HAP-1 (cell line): ENCODE results near the gene FUT8.

Experiments
- DNase-seq, 2 experiments: peaks; one replicate each; pipeline ENCODE4 v3.0.0-alpha.2; 2016 to 2020; ENCODE audit warnings: low spot score in 2 of 2
- H3K27me3 ChIP-seq: fragments of 250-450 bp; sonication (Bioruptor Pico); 2 replicates; pipeline ENCODE4 v1.5.1; 2020; ENCODE audit warnings: low read depth, mild to moderate bottlenecking, moderate library complexity
- H3K36me3 ChIP-seq: fragments of 250-450 bp; sonication (Bioruptor Pico); replicated peaks from 2 replicates; pipeline ENCODE4 v1.5.1; 2020; ENCODE audit warnings: mild to moderate bottlenecking
- H3K4me1 ChIP-seq: fragments of 250-450 bp; sonication (Bioruptor Pico); 2 replicates; pipeline ENCODE4 v1.5.1; 2020; ENCODE audit warnings: mild to moderate bottlenecking
- H3K4me3 ChIP-seq: fragments of 250-450 bp; sonication (Bioruptor Pico); 2 replicates; pipeline ENCODE4 v1.5.1; 2020; ENCODE audit warnings: mild to moderate bottlenecking, moderate library complexity
- H3K9me3 ChIP-seq: fragments of 250-450 bp; sonication (Bioruptor Pico); 2 replicates; pipeline ENCODE4 v1.5.1; 2020; ENCODE audit warnings: mild to moderate bottlenecking, moderate library complexity
- in situ Hi-C: fragments of 300-500 bp; cut with MboI; formaldehyde crosslinking; loops from 3 replicates; pipeline ENCODE4 v1.14.3; 2020; ENCODE audit warnings: low sequenced_read_pairs, inconsistent platforms, mixed read lengths

Gene FUT8

GRCh38 chr14:65496178-65496993, 83.9 kb downstream of the FUT8 start:
- Histone ChIP-seq H3K4me1 (peaks cover 10% of the 10 kb centered on the region), H3K4me3 (no peak overlapping the region), H3K9me3 (no peaks in the 10 kb centered on the region), H3K27me3 (no peaks in the 10 kb centered on the region), H3K36me3 (no peaks in the 10 kb centered on the region)
- in situ Hi-C loops = no loop called here
- no peak for DNase-seq

DNA sequence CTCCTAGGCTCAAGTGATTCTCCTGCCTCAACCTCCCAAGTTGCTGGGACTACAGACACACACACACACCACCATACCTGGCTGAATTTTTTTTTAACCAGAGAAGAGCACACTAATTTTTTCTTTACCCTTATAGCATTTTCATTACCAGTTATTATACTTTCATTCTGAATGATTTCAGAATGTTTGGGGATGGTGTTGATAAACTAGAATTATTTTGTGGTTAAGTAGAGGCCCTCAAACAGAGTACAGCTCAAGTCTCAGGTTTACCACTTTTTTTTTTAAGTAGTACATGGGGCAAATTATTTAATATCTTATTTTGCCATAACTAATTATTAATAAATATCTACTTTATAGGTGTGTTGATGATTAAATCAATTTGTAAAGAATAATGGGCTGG, 86.6 kb downstream of the FUT8 start:
- in situ Hi-C loops = no loop called here
- Histone ChIP-seq H3K4me1 (peaks cover 17% of the 10 kb centered on the region), H3K4me3 (no peak overlapping the region), H3K36me3 (no peaks in the 10 kb centered on the region), H3K9me3 (no peaks in the 10 kb centered on the region), H3K27me3 (no peaks in the 10 kb centered on the region)
- DNase-seq = no peak

DNA sequence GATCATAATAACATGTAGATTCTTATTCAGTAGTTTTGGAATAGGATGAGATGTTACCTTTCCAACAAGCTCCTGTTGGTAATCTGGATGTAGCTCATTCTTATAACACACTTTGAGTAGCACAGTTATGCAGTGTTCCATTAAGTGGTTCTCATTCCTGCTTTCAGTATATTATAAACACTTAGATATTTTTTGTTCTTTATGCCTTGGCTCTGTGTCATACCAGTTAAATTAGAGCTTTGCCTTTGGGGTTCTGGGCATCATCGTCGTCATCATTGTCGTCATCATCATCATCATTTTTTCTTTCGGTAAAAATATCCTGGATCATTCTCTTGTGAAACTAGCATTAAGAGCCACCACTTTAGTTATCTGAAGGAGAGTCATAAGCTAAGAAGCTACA, 87.5 kb downstream of the FUT8 start:
- no peak for DNase-seq
- H3K27me3 ChIP-seq = no peaks in the 10 kb centered on the region
- H3K4me3 ChIP-seq = no peak overlapping the region
- in situ Hi-C loops = no loop called here
- H3K9me3 ChIP-seq = no peaks in the 10 kb centered on the region
- no peaks in the 10 kb centered on the region for H3K36me3 ChIP-seq
- H3K4me1 ChIP-seq = peaks cover 10% of the 10 kb centered on the region

DNA sequence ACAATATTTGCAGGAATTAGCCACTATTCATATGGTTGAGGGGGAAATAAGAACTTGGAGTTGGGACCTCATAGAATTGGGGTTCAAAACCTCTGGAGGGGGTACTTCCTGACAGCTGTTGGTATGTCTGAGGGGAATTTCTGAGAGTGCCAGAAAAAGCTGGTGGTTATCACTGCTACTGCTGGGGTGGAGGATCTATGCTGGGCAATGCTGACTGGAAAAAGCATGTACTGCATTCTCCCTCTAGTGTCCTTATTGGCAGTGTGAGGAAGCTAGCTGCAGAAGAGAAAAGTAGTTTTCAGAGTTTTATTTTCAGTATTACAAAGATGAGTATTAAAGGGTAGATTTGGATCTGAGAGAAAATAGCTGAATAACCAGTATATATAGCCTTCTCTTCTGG, 88.8 kb downstream of the FUT8 start:
- Histone ChIP-seq H3K4me3 (no peak overlapping the region), H3K4me1 (peaks cover 10% of the 10 kb centered on the region), H3K9me3 (no peaks in the 10 kb centered on the region), H3K27me3 (no peaks in the 10 kb centered on the region), H3K36me3 (no peaks in the 10 kb centered on the region)
- in situ Hi-C loops = no loop called here
- DNase-seq = no peak

GRCh38 chr14:65502676-65503124, 90.2 kb downstream of the FUT8 start:
- Histone ChIP-seq H3K27me3 (no peaks in the 10 kb centered on the region), H3K36me3 (no peaks in the 10 kb centered on the region), H3K4me1 (peaks cover 10% of the 10 kb centered on the region), H3K9me3 (no peaks in the 10 kb centered on the region), H3K4me3 (no peak overlapping the region)
- no peak for DNase-seq
- in situ Hi-C loops = no loop called here

DNA sequence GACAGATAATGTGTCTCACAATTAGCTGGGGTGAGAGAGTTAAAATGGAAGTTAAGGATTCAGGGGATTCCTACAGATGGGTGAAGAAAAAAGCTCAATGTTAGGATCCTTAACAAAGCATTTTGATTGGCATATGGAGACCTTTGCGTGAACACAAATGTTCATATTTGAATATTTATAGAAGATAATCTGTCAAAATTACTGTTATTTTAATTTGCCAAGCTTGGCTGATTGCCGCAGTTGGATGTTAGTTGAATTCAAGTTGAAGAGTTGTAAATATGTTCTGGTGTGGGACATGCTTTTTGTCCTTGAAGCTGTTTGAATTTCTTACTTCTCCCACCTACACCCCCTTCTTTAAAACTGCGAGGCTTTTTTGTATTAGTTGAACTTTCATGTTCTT, 91.2 kb downstream of the FUT8 start:
- no peaks in the 10 kb centered on the region for H3K27me3 ChIP-seq
- H3K36me3 ChIP-seq = no peaks in the 10 kb centered on the region
- no peak overlapping the region for H3K4me3 ChIP-seq
- no peak for DNase-seq
- H3K9me3 ChIP-seq = no peaks in the 10 kb centered on the region
- in situ Hi-C loops = no loop called here
- H3K4me1 ChIP-seq = peaks cover 10% of the 10 kb centered on the region

- Histone ChIP-seq H3K4me3 (no peak overlapping the region), H3K27me3 (no peaks in the 10 kb centered on the region), H3K36me3 (no peaks in the 10 kb centered on the region), H3K4me1 (peaks cover 23% of the 10 kb centered on the region), H3K9me3 (peaks cover 4% of the 10 kb centered on the region; the same call in 1 of the 2 replicates)
- in situ Hi-C loops = no loop called here
- no peak for DNase-seq
Observed at GRCh38 chr14:65506801-65507200, 94.3 kb downstream of the FUT8 start.

DNA sequence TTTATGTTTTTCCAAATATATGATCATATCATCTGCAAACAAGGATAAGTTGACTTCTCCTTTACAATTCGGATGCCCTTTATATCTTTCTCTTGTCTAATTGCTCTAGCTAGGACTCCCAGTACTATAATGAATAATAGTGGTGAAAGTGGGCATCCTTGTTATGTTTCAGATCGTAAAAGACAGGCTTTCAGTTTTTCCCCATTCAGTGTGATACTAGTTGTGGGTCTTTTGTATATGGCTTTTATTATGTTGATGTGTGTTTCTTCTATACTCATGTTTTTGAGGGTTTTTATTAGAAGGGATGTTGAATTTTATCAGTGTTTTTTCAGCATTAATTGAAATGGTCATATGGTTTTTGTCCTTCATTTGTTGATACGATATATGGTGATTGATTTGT, 97.3 kb downstream of the FUT8 start:
- DNase-seq = peak in 1 of 2 experiments; percentile 71
- in situ Hi-C loops = no loop called here
- peaks cover 28% of the 10 kb centered on the region for H3K4me1 ChIP-seq
- peaks cover 4% of the 10 kb centered on the region; the same call in 1 of the 2 replicates for H3K9me3 ChIP-seq
- H3K36me3 ChIP-seq = no peaks in the 10 kb centered on the region
- H3K27me3 ChIP-seq = no peaks in the 10 kb centered on the region
- no peak overlapping the region for H3K4me3 ChIP-seq

- no peaks in the 10 kb centered on the region for H3K36me3 ChIP-seq
- H3K9me3 ChIP-seq = peaks cover 4% of the 10 kb centered on the region; the same call in 1 of the 2 replicates
- peaks cover 28% of the 10 kb centered on the region for H3K4me1 ChIP-seq
- DNase-seq = peak in 1 of 2 experiments; percentile 38
- H3K4me3 ChIP-seq = no peak overlapping the region
- in situ Hi-C loops = no loop called here
- no peaks in the 10 kb centered on the region for H3K27me3 ChIP-seq
Observed at GRCh38 chr14:65513671-65514070, 101.1 kb downstream of the FUT8 start.

GRCh38 chr14:65517635-65518542, 105.4 kb downstream of the FUT8 start:
- in situ Hi-C loops = no loop called here
- no peaks in the 10 kb centered on the region for H3K27me3 ChIP-seq

GRCh38 chr14:65528069-65528468, 115.5 kb downstream of the FUT8 start:
- H3K4me3 ChIP-seq = no peak overlapping the region
- peaks cover 4% of the 10 kb centered on the region for H3K4me1 ChIP-seq
- no peaks in the 10 kb centered on the region for H3K27me3 ChIP-seq
- DNase-seq = no peak
- peaks cover 4% of the 10 kb centered on the region; the same call in 1 of the 2 replicates for H3K9me3 ChIP-seq
- in situ Hi-C loops = no loop called here
- H3K36me3 ChIP-seq = no peaks in the 10 kb centered on the region

More at GRCh38 chr14:65517635-65518542, 105.4 kb downstream of the FUT8 start:
- peaks cover 13% of the 10 kb centered on the region for H3K4me1 ChIP-seq
- DNase-seq = no peak
- H3K36me3 ChIP-seq = no peaks in the 10 kb centered on the region
- no peaks in the 10 kb centered on the region for H3K9me3 ChIP-seq
- no peak overlapping the region for H3K4me3 ChIP-seq

DNA sequence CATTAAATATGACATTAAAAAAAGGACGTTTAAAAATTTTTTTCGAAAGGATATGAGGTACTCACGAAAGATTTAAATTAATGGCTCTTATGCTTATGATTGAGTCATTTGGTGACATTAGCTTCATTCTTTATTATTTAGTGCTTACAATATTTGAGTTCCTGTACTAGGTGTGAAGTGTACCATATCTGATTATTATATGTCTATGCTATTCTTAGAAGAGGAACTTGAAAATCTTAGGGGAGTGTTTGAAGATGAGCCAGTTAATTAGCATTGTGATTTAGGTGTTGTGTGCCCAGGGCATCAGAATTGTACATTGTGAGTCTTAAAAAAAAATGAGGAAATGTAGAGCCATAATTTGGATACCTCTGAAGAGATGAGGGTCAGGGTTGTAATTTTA, 118.6 kb downstream of the FUT8 start:
- no peak for DNase-seq
- H3K4me1 ChIP-seq = peaks cover 4% of the 10 kb centered on the region
- no peaks in the 10 kb centered on the region for H3K27me3 ChIP-seq
- no peaks in the 10 kb centered on the region; the same call in 1 of the 2 replicates for H3K9me3 ChIP-seq
- in situ Hi-C loops = no loop called here
- no peak overlapping the region for H3K4me3 ChIP-seq
- no peaks in the 10 kb centered on the region for H3K36me3 ChIP-seq

GRCh38 chr14:65533736-65534404, 121.3 kb downstream of the FUT8 start:
- H3K36me3 ChIP-seq = no peaks in the 10 kb centered on the region
- H3K27me3 ChIP-seq = no peaks in the 10 kb centered on the region
- H3K4me1 ChIP-seq = peaks cover 4% of the 10 kb centered on the region
- in situ Hi-C loops = no loop called here
- no peak overlapping the region for H3K4me3 ChIP-seq
- no peaks in the 10 kb centered on the region for H3K9me3 ChIP-seq
- no peak for DNase-seq
